Lower lobe of right lung (tissue), 2 donors: ENCODE results near the gene PMP22. TPM values are rescaled to one million over a fixed set of nuclear protein-coding genes. Genes with fewer than 3 reads are reported as not detected.

Experiments
- ATAC-seq, 2 donors: fragments of 200-7000 bp; cut with Tn5 transposase; one replicate each; pipeline ENCODE4 v1.9.1; 2020 to 2022; ENCODE audit warnings: mild to moderate bottlenecking in 2 of 2, moderate library complexity in 2 of 2
- DNase-seq: peaks from one replicate; pipeline ENCODE4 v3.0.0-alpha.2; 2020
- H3K27ac ChIP-seq: fragments of 200-600 bp; one replicate; pipeline ENCODE4 v1.8.0; 2022
- H3K27me3 ChIP-seq: fragments of 200-600 bp; one replicate; pipeline ENCODE4 v1.8.0; 2022; ENCODE audit warnings: low read depth
- H3K36me3 ChIP-seq: fragments of 200-600 bp; one replicate; pipeline ENCODE4 v1.8.0; 2022; ENCODE audit warnings: mild to moderate bottlenecking
- H3K4me1 ChIP-seq: fragments of 200-600 bp; one replicate; pipeline ENCODE4 v1.8.0; 2022
- H3K4me3 ChIP-seq: fragments of 200-600 bp; one replicate; pipeline ENCODE4 v1.8.0; 2022; ENCODE audit warnings: mild to moderate bottlenecking
- H3K9me3 ChIP-seq: fragments of 200-600 bp; one replicate; pipeline ENCODE4 v1.8.0; 2022
- CTCF ChIP-seq: fragments of 200-600 bp; IDR thresholded peaks from one replicate; pipeline ENCODE4 v1.8.0; 2022; ENCODE audit warnings: antibody characterized with exemption, mild to moderate bottlenecking
- intact Hi-C: fragments of 100-400 bp; cut with DNase I; formaldehyde crosslinking; loops from one replicate; pipeline ENCODE4 v1.11.0; 2022
- total RNA-seq: library from RNA; stranded (reverse); fragmentation: NEBNext Ultra II Directional; extraction: Animal tissue kit (Norgen Biotek cat#: 25700); gene quantifications from one replicate; pipeline ENCODE4 v1.2.1, GENCODE V29; 2021
- donor health status: DM: no; HTN: yes; CAD: no; lungs with severe emphysema.

Gene PMP22
- total RNA-seq, 1 donor from 2014 or later = 125 TPM

- no peaks in the 10 kb centered on the region for H3K36me3 ChIP-seq
- intact Hi-C loops = no loop called here
- no peak for TF ChIP-seq CTCF
- no peak for ATAC-seq
- H3K4me1 ChIP-seq = peaks cover 12% of the 10 kb centered on the region
- H3K9me3 ChIP-seq = no peaks in the 10 kb centered on the region
- H3K27ac ChIP-seq = no peak overlapping the region
- no peak overlapping the region for H3K4me3 ChIP-seq
- no peaks in the 10 kb centered on the region for H3K27me3 ChIP-seq
- no peak for DNase-seq
Observed at GRCh38 chr17:15269087-15269779, 4.1 kb upstream of the PMP22 start.

- H3K9me3 ChIP-seq = no peaks in the 10 kb centered on the region
- H3K4me3 ChIP-seq = no peak overlapping the region
- H3K4me1 ChIP-seq = peaks cover 12% of the 10 kb centered on the region
- H3K27ac ChIP-seq = no peak overlapping the region
- H3K36me3 ChIP-seq = no peaks in the 10 kb centered on the region
- DNase-seq (no peak), ATAC-seq (no peak)
- intact Hi-C loops = no loop called here
- H3K27me3 ChIP-seq = peaks cover 4% of the 10 kb centered on the region
- no peak for TF ChIP-seq CTCF
Observed at GRCh38 chr17:15268461-15268860, 3.3 kb upstream of the PMP22 start.

GRCh38 chr17:15267996-15268395 lies 2.9 kb upstream of the PMP22 start:
- Histone ChIP-seq H3K4me1 (peaks cover 12% of the 10 kb centered on the region), H3K36me3 (no peaks in the 10 kb centered on the region), H3K9me3 (no peaks in the 10 kb centered on the region), H3K27me3 (peaks cover 4% of the 10 kb centered on the region), H3K27ac (no peak overlapping the region), H3K4me3 (no peak overlapping the region)
- TF ChIP-seq CTCF = no peak
- ATAC-seq = no peak
- no peak for DNase-seq
- intact Hi-C loops = no loop called here

GRCh38 chr17:15266325-15267125 lies 1.4 kb upstream of the PMP22 start:
- no peaks in the 10 kb centered on the region for H3K9me3 ChIP-seq
- DNase-seq (no peak), ATAC-seq (no peak)
- H3K36me3 ChIP-seq = no peaks in the 10 kb centered on the region
- intact Hi-C loops = no loop called here
- H3K4me3 ChIP-seq = no peak overlapping the region
- H3K27me3 ChIP-seq = peaks cover 12% of the 10 kb centered on the region
- TF ChIP-seq CTCF = no peak
- H3K27ac ChIP-seq = no peak overlapping the region
- peaks cover 9% of the 10 kb centered on the region for H3K4me1 ChIP-seq

- peaks cover 19% of the 10 kb centered on the region for H3K4me1 ChIP-seq
- H3K36me3 ChIP-seq = no peaks in the 10 kb centered on the region
- H3K27me3 ChIP-seq = peaks cover 12% of the 10 kb centered on the region
- no peaks in the 10 kb centered on the region for H3K9me3 ChIP-seq
- peak overlapping the region; percentile 46 for H3K27ac ChIP-seq
- ATAC-seq = no peak
- no peak for TF ChIP-seq CTCF
- H3K4me3 ChIP-seq = peak overlapping the region; percentile 69
- DNase-seq = peak; percentile 72
- intact Hi-C loops = no loop called here
Observed at GRCh38 chr17:15264542-15264941, 584 bp downstream of the PMP22 start.
